NOMO-1 treated with DMSO at 0.1 percent for 48 hours (cell line): ENCODE results near the gene ATP11C.
A peak's percentile ranks its signal among the peaks of the same experiment; 100 is the strongest.
"Not testable (repeated sequence)": the region's sequence is repeated elsewhere in the genome, so short reads cannot be mapped to it uniquely, and the experiment has no call there.

Source experiments
- DNase-seq: peaks from one replicate; lab custom pipeline; 2025; ENCODE audit not compliant: unreplicated experiment; lab: John Stamatoyannopoulos, UW

Gene ATP11C

DNA sequence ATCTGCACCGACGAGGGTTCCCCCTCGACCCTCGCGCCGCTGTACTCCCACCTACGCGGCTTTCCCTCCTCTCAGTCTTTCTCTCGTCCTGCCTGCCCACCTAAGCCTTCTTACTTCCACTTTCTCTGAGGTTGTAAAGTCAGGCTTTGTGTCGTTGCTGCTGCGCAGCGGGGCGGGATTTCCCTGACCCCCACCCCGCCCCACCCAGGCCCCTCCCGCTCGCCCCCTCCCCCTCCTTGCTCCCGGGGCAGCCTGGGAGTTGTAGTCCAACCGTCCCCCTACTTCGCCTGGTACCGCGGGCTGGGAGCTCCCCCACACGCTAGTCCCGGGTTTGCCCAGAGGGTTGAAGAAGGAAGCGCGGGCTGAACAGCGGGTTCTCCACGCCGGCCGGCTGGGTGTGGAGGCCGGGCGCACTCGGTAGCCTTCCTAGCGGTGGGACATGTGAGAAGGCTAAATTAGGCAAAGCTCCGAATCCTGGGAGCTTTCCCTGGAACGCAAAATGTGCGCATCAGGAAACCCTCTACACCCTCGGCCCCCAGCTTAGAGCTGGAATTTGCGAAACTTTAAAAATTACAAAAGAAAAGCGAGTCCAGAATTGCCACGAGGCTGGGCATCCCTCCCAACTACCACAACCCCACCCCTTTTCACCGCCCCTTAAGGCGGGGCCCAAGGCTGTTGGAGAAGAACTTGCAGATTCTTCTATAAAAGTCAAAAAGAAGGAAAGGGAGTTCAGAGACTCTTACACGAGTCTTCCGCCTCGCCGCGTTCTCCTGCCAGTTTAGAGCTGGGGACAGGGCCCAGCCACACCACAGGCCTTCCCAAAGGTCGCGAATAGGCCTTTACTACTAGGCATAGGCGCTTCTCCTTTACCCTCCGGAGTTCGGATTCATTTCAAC is at the start of gene ATP11C:
TSS of gene ATP11C (minus strand) at position 153 of the 896 bp plus-strand sequence. CDS start 1,011 bp downstream, outside the sequence.
- peak; percentile 71 for DNase-seq

DNA sequence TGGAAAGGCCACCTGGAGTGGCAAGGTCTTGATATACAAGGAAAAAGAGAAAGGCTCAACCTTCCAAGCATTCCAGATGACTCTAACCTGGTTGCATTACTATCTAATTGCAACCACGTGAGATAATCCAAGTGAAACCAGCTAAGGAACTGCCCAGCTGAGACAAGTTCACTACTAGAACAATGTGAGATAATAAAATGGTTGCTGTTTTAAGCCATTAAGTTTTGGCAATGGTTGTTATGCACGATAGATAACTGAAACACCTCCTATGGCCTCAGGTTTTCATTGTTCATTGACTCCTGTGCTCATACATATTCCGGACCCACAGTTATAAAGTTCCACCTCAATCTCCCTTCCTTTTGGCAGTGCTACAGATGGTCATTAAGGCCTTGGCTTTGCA is 41.6 kb upstream of the ATP11C start:
- no peak for DNase-seq

DNA sequence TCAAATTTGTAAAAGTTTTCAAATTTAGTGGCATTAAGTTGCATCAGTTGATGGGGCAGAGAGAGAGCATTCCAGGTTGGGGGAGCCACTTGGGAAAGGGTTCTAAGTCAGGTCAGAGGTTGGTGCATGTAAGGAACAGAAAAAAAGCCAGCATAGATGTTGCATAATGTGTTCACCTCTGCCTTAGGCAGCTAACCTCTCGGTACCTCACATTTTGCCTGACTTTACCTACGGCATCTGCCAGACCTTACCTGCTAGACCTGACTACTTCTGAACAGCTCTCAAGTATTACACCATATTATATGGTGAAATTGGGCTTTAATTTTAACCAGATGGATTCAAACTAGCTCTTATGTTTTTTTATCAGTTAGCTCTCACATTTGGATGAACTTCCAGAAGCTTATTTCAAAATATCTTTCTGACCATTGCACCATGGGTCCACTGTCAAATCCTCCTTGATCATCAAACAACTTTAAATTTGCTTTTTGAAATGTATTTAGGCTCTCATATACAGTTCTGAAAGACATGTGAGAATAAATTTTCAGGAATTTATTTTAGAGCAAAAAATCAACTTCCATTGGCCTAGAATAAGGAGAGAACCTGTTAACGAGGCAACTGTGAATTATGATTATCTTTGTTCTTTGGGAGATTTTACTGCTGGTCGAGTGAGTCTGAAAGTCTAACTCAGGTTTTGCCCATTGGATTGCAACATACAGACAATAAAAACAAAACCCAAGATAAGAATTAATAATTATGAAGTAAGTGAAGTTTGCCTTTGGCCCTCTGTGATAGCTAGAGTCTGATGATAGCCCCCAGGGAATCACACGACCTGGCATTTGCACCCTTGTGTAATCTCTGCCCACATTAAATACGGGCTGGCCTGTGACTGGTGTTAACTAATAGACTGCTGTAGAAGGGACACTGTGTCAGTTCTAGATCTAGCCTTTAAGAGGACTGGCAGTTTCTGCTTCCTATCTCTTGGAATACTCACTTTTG is 40.1 kb upstream of the ATP11C start:
- no peak for DNase-seq

DNA sequence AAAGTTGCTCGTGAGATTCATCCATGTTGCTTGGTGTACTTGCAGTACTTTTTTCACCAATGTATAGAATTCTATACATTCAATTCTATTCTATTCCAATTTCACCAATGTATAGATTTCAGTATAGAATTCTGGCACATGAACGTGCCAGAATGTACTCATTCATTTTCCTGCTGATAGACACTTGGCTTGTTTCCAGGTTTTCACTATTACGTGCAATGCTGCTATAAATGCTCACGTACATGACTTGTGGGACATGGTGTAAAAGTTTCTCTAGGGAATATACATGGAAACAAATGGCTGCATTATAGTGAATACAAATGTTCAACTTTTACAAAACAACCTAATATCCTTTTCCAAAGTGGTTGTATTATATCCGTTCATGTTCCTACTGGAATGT is 39.3 kb upstream of the ATP11C start:
- no peak for DNase-seq

DNA sequence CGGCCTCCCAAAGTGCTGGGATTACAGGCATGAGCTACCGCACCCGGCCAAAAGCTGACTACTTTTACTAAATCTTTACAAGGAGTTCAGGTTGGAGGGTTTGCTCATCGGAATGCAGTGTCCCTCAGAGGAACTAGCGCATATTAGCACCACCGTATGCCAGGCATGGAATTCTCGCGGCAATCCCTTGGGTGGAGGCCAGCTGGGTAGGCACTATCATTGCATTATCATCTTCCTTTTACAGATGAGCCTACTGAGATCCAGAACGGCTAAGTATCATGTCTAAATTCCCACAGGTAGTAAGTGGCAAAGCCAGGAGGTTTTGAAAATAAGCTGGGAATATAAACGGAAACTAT is 38.5 kb upstream of the ATP11C start:
- no peak for DNase-seq

DNA sequence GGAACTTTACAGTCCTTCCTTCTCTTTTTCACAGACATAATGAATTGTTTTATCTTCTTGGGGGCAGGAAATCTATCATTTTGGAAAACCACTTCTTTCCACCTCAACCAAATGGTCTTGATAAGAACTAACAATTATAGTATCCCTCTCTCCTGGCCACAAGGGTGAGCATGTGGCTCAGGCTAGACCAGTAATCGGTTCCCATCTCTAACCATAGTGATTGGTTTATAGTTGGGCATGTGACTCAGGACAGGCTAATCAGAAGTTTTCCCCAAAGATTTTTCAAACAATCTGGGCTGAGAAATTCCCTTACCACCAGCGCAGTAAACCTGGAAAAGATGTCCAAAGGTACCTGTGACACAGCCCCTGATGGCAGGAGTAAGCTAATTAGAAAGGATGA is 36.4 kb upstream of the ATP11C start:
- DNase-seq = no peak

DNA sequence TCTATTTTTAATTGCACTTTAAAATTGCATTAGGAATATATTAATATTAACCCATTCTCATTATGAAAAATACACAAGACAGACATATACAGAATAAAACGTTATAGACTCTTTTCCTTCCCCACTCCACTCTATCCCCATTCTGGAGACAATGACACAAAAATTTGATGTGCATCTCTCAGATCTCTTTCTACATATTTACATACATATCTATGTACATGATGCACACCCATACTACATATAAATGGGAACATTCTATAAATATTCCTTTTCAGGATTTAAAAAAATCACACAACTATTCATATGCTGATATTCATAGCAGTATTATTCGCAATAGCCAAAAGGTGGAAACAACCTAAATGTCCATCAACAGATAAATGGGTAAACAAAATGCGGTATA is 34.9 kb upstream of the ATP11C start:
- DNase-seq = no peak

DNA sequence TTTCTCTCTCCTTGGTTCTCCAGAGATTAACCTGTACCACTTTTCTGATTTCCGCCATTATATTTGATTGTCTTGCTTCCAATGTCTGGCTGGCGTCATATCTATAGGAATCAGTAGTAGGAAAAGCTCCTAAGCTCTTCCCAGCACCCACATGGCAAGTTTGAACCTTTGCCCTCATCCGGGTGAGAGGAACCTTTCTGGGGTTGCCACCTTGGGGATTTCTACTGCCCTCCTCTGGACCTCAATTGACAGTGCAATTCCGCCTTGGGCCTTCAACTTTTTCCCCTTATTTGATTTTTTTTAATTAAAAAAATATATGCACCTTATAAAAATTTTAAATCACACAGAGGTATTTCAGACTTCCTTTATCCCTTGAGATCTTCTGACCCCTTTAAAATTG is 34.4 kb upstream of the ATP11C start:
- no peak for DNase-seq

DNA sequence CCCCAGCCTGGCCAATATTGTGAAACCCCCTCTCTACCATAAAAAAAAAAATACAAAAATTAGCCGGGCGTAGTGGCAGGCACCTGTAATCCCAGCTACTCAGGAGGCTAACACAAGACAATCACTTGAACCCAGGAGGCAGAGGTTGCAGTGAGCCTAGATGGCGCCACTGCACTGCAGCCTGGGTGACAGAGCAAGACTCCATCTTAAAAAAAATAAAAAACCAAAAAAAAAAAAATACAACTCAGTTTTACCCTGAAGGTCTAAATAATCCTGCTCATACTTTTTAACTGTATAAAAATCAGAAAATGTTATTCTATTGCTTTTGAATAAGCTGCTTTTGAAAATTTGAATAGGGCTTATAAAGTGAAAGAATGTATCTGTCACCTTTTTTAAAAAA is 33.3 kb upstream of the ATP11C start:
- not testable (repeated sequence) for DNase-seq

DNA sequence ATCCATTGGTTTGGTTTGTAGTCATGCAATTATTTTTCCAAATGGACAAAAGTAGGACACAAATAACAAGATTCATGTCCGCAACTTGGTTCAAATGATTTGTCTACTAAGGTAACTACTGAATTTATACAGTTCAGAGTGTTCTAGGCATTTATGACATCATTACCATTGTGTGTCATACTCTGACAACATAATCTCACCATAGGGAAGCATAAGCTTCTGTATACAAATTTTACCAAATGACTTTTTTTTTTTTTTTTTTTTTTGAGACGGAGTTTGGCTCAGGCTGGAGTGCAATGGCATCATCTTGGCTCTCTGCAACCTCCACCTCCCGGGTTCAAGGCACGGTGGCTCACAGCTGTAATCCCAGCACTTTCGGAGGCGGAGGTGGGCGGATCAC is 32.6 kb upstream of the ATP11C start, which contains the start of gene CXorf66:
TSS of gene CXorf66 (minus strand) at position 101 of the 400 bp plus-strand sequence. CDS start at position 76, 25 bp downstream.
- DNase-seq = no peak

DNA sequence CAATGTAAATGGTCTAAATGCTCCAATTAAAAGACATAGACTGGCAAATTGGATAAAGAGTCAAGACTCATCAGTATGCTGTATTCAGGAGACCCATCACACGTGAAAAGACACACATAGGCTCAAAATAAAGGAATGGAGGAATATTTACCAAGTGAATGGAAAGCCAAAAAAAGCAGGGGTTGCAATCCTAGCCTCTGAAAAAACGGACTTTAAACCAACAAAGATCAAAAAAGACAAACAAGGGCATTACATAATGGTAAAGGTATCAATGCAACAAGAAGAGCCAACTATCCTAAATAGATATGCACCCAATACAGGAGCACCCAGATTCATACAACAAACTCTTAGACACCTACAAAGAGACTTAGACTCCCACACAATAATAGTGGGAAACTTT is 28.2 kb upstream of the ATP11C start:
- DNase-seq = not testable (repeated sequence)

DNA sequence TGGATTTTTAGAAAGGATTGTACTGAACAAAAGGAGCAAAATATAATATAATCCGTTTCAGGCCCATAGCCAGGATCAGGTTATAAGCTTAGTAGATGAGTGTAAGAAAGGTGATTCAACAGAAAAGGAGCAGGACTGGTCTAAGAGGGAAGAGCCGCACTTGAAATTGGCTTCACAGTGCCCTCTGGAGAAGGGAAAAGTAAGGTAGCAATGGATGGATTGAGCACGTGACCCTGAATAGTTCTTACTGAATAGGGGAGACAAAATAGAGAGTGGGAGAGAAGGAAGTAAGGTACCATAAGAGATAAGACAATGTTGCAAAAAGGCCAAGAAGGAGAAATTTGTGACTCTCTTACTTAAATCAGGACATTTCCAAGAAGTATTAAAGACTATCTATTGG is 16.9 kb upstream of the ATP11C start:
- no peak for DNase-seq

DNA sequence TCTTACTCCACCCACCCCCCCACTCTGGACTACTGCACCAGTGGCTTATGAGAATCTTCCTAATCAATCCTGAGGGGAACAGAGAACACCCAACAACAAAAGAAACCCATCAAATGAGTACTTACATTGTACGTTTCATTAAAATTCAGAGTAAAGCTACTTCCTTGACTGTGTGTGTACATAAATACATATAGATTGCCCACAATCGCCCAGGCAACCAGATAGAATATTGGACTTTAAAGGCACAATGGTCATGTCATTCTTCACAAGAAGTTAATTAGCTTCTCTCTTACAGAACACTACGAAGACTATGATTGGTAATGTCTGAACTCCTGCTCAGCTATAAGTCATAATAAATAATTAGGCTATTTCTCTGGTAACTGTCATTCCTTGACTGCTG is 12.2 kb upstream of the ATP11C start:
- DNase-seq = no peak

DNA sequence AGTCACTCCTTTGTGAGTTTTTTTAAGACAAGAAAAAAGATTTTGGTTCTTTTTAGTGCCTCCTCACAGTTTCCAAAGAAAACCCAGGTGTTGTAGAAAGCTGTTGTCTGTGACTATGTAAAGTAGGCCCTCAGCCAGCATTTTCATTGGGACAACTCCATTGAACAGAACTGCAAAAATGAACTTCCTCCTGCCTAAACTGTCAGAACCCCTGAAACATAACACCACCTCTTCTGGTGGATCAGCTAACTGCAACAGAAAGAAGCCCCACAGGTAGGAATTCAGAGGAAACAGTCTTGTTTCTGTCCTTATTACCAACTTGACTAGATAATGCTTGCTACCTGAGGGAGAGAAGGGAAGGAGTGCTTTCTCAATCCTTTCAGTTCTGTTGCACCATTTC is 3.4 kb upstream of the ATP11C start:
- DNase-seq = peak; percentile 7

DNA sequence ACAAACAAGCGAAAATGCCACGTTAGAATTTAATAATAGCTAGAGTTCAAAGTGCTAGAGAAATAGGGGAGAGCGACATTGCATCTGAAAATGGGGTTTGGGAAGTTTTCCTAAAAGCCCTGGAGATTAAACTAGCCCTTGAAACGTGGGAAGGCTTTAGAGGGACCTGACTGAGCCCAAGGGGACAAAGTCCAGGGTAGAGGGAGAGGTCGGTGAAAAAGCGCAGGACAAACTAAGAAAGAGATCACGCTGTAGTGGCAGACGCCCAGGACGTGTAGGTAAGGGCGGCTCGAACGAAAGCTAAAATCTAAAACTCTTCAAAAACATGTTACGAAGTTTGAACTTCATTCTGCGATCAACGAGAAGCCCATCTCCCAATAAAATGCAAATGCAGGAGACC is 1.1 kb upstream of the ATP11C start:
- DNase-seq = no peak

DNA sequence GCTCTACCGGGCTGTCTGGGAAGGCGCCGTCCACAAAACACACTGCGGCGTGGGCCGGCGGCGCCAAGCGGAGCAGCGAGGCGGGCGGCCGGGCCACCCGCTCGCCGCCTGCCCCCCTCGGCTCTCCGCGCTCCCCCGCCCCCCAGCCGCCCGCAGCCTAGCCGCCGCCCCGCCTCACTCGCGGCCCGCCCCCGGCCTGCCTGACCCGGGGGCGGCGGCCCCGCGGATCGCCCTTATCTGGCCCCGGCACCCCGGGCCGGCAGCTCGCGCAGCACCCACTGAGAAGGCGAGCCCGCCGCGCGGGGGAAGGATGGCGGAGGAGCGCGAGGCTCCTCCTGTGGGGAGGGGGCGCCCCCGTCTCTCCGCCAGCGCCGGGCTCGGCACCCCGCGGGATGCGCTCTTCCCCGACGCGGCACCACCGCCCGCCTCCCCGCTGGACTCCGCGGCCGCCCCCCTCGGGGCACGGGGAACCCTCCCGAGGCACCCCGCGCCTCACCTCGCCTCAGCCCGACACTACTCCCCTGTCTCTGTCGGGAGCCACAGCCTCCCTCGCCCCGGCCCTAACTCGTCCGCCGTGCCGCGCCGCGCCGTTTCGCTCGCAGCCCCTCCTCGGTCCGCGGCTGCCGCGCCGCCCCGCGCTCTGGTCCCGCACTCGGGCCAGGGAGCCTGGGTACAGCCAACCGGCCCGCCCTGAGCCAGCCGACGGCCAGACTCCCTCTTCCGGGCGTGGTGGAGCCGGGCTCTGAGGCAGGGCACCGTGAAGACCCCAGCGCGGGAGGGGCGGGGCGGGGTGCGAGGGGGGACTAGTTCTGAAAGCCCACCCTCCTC is 566 bp downstream of the ATP11C start:
- peak; percentile 16 for DNase-seq

DNA sequence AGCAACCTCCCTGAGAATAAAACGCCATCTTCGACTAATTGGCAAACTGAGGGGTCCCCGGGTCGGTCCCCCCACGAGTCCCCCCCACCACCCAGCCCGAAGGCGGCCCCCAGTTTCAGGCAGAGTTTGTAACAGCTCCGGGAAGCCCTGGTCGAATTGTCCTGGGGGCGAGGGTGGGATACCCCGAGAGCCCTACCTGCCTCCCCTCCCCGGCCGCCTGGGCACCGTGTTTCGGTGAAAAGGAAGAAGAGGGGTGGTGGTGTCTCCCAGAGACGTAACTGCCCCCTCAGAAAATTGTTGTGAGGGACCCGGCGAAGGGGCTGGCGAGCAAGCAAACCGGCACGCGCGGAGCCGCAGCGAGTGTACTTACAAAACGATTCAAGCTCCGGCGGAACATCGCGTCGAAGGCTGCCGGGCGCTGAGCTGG is 1.2 kb downstream of the ATP11C start:
- no peak for DNase-seq

DNA sequence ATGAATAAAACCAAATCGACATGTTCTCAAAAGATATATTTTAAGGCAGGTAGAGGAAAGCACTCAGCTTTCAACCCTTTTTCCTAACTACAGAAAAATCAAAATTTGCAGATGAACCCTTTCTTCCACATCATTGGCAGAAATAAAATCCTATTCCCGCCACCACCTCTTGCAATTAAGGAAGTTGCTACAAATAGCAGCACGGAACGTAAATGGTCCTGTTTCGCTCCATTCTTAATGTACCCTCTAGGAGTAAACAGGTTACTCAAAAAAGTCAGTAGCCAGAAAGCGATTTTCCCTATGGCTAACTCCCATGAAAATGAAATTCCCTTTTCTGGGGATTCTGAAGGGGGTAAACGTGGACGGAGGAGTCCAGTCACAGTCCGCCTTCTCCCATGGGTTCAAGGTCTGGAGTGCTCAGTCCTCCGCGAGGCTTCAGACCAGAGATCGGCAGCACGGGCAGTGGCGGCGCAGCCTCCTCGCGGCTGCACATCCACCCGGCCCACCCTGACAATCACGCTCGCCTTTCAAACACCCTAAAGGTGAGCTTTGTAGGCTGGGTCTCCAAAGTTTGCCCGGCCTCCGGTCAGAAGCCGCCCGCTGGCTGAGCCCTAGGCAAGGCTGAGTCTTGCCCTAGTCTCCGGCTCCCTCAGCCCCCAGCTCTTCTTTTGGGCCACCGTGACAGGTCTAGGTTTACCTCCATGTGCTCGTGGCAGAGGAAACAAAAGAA is 1.8 kb downstream of the ATP11C start:
- DNase-seq = no peak

DNA sequence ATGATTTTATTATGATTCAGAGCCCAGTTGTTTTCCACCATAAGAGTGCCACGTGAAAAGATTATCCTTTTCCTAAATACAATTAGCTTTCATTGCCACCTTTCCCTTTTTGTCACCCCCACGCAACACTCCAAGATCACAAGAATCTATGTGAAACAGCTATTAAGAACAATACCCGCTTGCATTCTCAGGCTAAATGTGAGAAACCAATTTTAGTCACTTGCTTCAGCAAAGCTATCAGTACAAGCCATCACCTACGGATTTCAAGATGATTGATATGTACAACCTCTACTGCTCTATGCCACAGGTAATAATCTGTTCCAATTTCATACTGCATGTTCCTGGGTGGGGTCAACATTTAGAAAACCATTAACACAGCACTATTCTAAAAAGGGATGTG is 2.5 kb downstream of the ATP11C start:
- DNase-seq = no peak

DNA sequence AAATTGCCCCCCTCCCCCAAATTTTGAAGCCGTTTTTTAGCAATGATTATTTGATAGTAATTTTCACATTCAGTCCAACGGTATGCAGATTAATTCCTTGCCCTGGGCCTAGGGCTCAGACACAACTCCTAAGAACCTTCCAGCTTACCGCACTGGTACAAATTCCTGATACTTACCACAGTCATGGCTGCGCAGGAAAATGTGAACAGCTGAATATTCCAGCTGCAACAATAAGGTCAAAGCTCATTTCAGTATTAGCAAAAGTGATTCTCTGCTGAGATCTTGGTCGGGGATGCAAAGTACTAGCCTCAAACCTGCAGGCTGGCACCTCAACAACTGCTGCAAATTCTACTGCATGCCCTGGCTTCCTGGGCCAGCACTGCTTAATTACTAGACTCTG is 3.0 kb downstream of the ATP11C start:
- DNase-seq = no peak
